Measurements from ENCODE around the gene PDZD2. TPM values are rescaled to one million over a fixed set of nuclear protein-coding genes. Genes with fewer than 3 reads are reported as not detected.

The PDZD2 gene
- total and polyA plus RNA-seq, 8 donors: under 0.01 to 61.3 (median 5.8) TPM

GRCh38 chr5:31996909-31997308, 358.0 kb downstream of the PDZD2 start:
- Histone ChIP-seq H3K4me1 (no peaks in the 10 kb centered on the region), H3K9me3 (no peaks in the 10 kb centered on the region), H3K27ac (no peak overlapping the region), H3K27me3 (no peaks in the 10 kb centered on the region), H3K36me3 (peaks cover 0 to 5% (median 0%) of the 10 kb centered on the region in 4 donors), H3K4me3 (no peak overlapping the region)
- TF ChIP-seq POLR2AphosphoS5 (IDR thresholded peaks at IDR 0.05): no peak
- TF ChIP-seq EP300 (IDR thresholded peaks at IDR 0.05): no peak
- TF ChIP-seq CTCF (IDR thresholded peaks at IDR 0.05): no peak
- no peak for TF ChIP-seq POLR2A (IDR thresholded peaks at IDR 0.05)
- no peak for DNase-seq
- intact Hi-C loops (cut with DNase I; ENCODE audit: low total_unique reads): no loop called here
- WGBS, 5 donors: 90 to 97% (median 95%) methylated on average over 5 of the region's 5 CpGs

DNA sequence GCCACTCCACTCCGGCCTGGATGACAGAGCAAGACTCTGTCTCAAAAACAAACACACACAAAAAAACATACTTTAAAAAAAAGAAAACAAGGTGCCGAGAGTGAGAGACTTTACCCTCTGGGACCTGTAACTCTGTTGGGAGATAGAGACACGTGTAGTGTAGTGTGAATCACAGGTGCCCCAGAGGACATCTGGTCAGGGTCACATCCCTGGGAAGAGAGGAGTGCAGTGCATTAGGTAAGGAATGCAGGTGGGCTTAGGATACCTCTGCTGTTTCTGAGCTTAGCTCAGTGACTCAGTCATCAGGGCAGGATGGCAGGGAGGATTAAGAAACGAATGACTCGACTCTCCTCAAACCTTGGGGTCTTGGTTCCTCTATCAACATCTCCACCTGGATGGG, 360.5 kb downstream of the PDZD2 start:
- no peaks in the 10 kb centered on the region for H3K4me1 ChIP-seq
- no peaks in the 10 kb centered on the region for H3K27me3 ChIP-seq
- no peak for TF ChIP-seq CTCF (IDR thresholded peaks at IDR 0.05)
- TF ChIP-seq POLR2A (IDR thresholded peaks at IDR 0.05): no peak
- TF ChIP-seq POLR2AphosphoS5 (IDR thresholded peaks at IDR 0.05): no peak
- TF ChIP-seq EP300 (IDR thresholded peaks at IDR 0.05): no peak
- H3K4me3 ChIP-seq: no peak overlapping the region
- H3K9me3 ChIP-seq: no peaks in the 10 kb centered on the region
- no peak overlapping the region for H3K27ac ChIP-seq
- 72 to 87% (median 84%) methylated on average over 5 of the region's 5 CpGs for WGBS, 5 donors
- intact Hi-C loops (cut with DNase I; ENCODE audit: low total_unique reads): no loop called here
- peaks cover 0 to 5% (median 0%) of the 10 kb centered on the region in 4 donors for H3K36me3 ChIP-seq
- no peak for DNase-seq

DNA sequence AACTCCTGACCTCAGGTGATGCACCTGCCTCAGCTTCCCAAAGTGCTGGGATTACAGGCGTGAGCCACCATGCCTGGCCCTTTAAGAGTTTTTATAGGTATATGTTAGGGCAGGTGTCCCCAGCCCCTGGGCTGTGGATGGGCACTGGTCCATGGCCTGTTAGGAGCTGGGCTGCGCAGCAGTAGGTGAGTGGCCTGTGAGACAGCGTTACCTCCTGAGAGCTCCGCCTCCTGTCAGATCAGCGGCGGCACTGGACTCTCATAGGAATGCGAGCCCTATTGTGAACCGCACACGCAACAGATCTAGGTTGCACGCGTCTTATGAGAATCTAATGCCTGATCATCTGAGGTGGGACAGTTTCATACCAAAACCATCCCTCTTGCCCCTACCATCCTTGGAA, 361.8 kb downstream of the PDZD2 start:
- intact Hi-C loops (cut with DNase I; ENCODE audit: low total_unique reads): no loop called here
- H3K36me3 ChIP-seq: peaks cover 0 to 5% (median 0%) of the 10 kb centered on the region in 4 donors
- no peak for TF ChIP-seq POLR2A (IDR thresholded peaks at IDR 0.05)
- TF ChIP-seq CTCF (IDR thresholded peaks at IDR 0.05): no peak
- no peak for TF ChIP-seq EP300 (IDR thresholded peaks at IDR 0.05)
- TF ChIP-seq POLR2AphosphoS5 (IDR thresholded peaks at IDR 0.05): no peak
- WGBS, 5 donors: 96 to 98% (median 96%) methylated on average over 10 to 11 of the region's 11 CpGs
- H3K4me3 ChIP-seq: no peak overlapping the region
- H3K4me1 ChIP-seq: no peaks in the 10 kb centered on the region
- no peaks in the 10 kb centered on the region for H3K9me3 ChIP-seq
- H3K27me3 ChIP-seq: no peaks in the 10 kb centered on the region
- H3K27ac ChIP-seq: no peak overlapping the region
- DNase-seq: no peak

DNA sequence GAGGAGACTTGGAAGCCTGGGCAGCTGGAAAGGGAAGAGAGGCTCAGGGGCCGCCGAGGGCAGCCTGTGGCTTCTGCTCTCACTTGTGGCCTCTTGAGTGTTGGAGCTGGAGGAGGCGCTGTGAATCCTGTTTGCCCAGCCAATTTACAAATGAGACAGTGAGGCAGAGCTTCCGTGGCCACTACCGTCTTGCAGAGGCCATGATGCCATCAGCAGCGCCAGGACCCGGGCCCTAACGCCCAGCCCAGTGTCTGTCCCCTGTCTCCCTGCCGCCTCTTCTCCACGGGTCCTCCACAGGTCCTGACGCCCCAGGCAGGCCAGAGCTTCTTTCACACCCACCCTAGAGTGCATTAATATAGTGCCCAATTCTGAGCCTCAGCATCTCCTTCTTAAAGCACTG, 362.4 kb downstream of the PDZD2 start:
- peaks cover 0 to 5% (median 0%) of the 10 kb centered on the region in 4 donors for H3K36me3 ChIP-seq
- intact Hi-C loops (cut with DNase I; ENCODE audit: low total_unique reads): no loop called here
- no peaks in the 10 kb centered on the region for H3K27me3 ChIP-seq
- TF ChIP-seq POLR2AphosphoS5 (IDR thresholded peaks at IDR 0.05): no peak
- no peak for TF ChIP-seq CTCF (IDR thresholded peaks at IDR 0.05)
- TF ChIP-seq EP300 (IDR thresholded peaks at IDR 0.05): no peak
- TF ChIP-seq POLR2A (IDR thresholded peaks at IDR 0.05): no peak
- no peaks in the 10 kb centered on the region for H3K4me1 ChIP-seq
- no peak overlapping the region for H3K27ac ChIP-seq
- DNase-seq: no peak
- H3K4me3 ChIP-seq: no peak overlapping the region
- WGBS, 5 donors: 87 to 94% (median 93%) methylated on average over 11 of the region's 11 CpGs
- H3K9me3 ChIP-seq: no peaks in the 10 kb centered on the region

All from stomach (tissue), 9 donors.